HG03064 (cell line): Measurements from ENCODE around the gene ARCN1.

Experiments
- ATAC-seq: cut with Tn5 transposase; IDR thresholded peaks from one replicate; pipeline ENCODE4 v1.9.1; 2021; ENCODE audit warnings: low read depth; ENCODE audit not compliant: unreplicated experiment

The ARCN1 gene

GRCh38 chr11:118572061-118572980 is at the start of gene ARCN1:
Gene ARCN1, plus strand, starts transcription at chr11:118572409. Its CDS starts 139 bp downstream, at chr11:118572548.
- peak; percentile 56 for ATAC-seq

DNA sequence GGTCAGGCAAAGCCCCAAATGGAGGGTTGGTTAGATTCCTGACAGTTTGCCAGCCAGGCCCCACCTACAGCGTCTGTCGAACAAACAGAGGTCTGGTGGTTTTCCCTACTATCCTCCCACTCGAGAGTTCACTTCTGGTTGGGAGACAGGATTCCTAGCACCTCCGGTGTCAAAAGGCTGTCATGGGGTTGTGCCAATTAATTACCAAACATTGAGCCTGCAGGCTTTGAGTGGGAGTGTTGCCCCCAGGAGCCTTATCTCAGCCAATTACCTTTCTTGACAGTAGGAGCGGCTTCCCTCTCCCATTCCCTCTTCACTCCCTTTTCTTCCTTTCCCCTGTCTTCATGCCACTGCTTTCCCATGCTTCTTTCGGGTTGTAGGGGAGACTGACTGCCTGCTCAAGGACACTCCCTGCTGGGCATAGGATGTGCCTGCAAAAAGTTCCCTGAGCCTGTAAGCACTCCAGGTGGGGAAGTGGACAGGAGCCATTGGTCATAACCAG is 49.6 kb upstream of the ARCN1 start:
- no peak for ATAC-seq

GRCh38 chr11:118524356-118524755 is 47.9 kb upstream of the ARCN1 start:
- ATAC-seq, result no peak

GRCh38 chr11:118524757-118525470 is 47.3 kb upstream of the ARCN1 start:
- ATAC-seq, result no peak

- no peak for ATAC-seq
Observed at GRCh38 chr11:118526688-118527087, 45.5 kb upstream of the ARCN1 start.

GRCh38 chr11:118527109-118527508 is 45.1 kb upstream of the ARCN1 start, which contains the start of gene TTC36:
Gene TTC36, plus strand, starts transcription at chr11:118527474. Its CDS starts 21 bp downstream, at chr11:118527495.
- ATAC-seq, result no peak

DNA sequence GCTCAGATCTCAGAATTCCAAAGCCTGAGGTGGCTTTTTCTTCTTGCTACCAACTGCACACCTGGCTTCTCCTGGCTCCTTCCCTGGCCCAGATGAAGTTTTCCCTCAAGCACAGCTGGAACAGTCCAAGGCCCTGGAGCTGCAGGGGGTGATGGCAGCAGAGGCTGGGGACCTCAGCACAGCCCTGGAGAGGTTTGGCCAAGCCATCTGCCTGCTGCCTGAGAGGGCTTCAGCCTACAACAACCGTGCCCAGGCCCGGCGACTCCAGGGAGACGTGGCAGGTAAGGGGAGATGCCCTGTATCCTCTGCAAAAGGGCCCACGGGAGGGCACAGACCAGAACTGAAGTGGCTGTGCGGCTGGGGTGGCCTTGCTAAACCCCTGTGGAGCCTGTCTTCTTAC is 43.7 kb upstream of the ARCN1 start:
- no peak for ATAC-seq

- ATAC-seq, result no peak
Observed at GRCh38 chr11:118529584-118530175, 42.5 kb upstream of the ARCN1 start.

DNA sequence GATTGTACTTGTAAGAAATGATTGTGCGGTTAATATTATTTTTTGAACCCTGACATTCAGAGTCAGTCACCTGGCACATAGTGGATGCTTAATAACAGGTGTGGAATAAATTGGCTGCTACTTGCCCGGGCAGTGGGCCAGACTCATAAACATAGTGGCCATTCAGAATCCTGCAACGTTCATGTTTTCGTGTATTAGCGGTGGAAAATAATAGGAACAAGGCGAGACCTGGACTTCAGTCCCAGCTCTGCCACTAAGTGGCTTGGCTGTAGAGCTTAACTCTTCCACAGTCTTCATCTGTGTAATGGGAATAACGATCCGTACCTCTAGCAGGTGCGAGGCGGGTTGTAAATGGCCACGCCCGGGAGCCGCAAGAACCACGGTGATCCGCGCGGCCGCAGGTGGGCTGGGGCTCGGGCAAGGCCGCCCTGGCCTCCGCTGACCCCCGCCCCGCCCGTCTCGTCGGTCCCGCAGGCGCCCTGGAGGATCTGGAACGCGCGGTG is 42.0 kb upstream of the ARCN1 start:
- no peak for ATAC-seq

GRCh38 chr11:118530683-118531596 is 41.3 kb upstream of the ARCN1 start, which contains the start of gene TMEM25:
Gene TMEM25, plus strand, starts transcription at chr11:118531192. Its CDS starts 610 bp downstream, at chr11:118531802.
- no peak for ATAC-seq

DNA sequence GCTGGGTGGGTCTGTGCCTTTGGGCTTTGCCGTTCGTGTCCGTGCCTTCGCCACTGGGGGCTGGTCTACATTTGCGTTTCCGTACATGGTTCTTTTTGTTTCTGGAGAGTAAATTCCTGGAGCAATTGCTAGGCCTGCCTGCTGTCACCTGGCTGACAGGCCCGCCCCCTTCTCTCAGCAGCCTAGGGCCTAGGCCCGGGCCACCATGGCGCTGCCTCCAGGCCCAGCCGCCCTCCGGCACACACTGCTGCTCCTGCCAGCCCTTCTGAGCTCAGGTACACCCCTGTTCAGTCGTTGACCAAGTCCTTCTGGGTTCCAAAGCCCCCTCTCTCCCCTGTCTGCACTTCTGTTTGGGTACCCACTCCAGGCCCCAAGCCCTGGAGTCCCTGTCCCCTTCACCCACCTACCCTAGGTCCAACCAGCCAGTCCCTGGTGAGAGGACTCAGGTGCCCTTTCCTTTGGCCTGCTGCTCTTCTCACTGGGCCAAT is 40.6 kb upstream of the ARCN1 start:
- no peak for ATAC-seq

GRCh38 chr11:118532091-118532490 is 40.1 kb upstream of the ARCN1 start:
- no peak for ATAC-seq

- ATAC-seq, result no peak
Observed at GRCh38 chr11:118532852-118533768, 39.1 kb upstream of the ARCN1 start.

DNA sequence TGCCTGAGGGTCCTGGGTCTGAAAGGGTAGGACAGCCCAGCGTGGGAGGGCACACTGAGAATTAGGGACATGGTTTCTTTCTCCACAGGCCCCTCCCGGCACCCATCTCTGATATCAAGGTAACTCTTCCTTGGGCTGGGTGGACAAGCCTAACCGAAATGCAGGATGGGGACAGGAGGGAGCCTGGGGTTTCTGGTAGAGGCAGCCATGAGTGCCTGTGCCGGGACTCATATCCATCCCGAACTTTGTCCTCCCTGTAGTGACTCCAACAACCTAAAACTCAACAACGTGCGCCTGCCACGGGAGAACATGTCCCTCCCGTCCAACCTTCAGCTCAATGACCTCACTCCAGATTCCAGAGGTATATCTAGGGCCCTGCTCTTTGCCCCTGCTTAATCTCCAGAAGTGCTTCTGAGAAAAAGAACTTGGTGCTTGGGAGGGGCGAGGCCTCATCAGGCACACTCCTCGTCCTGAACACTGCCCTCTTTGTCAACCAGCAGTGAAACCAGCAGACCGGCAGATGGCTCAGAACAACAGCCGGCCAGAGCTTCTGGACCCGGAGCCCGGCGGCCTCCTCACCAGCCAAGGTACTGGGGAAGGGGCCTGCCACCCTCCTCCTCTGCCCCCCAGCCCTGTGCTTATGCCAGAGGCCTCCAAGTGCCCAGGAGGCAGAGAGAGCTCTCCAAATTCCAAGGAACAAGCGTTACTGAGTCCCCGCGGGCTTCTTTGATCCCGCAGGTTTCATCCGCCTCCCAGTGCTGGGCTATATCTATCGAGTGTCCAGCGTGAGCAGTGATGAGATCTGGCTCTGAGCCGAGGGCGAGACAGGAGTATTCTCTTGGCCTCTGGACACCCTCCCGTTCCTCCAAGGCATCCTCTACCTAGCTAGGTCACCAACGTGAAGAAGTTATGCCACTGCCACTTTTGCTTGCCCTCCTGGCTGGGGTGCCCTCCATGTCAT is 38.2 kb upstream of the ARCN1 start:
- ATAC-seq, result no peak

DNA sequence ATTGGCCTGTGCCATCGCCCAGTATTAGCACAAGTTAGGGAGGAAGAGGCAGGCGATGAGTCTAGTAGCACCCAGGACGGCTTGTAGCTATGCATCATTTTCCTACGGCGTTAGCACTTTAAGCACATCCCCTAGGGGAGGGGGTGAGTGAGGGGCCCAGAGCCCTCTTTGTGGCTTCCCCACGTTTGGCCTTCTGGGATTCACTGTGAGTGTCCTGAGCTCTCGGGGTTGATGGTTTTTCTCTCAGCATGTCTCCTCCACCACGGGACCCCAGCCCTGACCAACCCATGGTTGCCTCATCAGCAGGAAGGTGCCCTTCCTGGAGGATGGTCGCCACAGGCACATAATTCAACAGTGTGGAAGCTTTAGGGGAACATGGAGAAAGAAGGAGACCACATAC is 36.9 kb upstream of the ARCN1 start:
- no peak for ATAC-seq

DNA sequence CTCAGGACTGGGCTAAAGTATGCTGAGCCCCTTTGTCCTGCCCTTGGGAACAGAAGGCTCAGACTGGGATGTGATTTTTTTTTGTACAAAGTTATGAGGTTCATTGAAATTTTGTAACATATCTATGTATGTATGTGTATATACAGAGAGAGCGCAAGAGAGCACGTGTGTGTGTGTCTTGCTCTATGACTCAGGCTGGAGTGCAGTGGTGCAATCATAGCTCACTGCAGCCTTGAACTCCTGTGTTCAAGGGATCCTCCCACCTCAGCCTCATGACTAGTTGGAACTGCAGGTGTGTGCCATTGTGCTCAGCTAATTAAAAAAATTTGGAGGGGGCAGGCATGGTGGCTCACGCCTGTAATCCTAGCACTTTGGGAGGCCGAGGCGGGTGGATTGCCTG is 35.5 kb upstream of the ARCN1 start:
- no peak for ATAC-seq

GRCh38 chr11:118537409-118537980 is 34.7 kb upstream of the ARCN1 start:
- no peak for ATAC-seq
